ENCODE data around the gene SRPK1.

DNA sequence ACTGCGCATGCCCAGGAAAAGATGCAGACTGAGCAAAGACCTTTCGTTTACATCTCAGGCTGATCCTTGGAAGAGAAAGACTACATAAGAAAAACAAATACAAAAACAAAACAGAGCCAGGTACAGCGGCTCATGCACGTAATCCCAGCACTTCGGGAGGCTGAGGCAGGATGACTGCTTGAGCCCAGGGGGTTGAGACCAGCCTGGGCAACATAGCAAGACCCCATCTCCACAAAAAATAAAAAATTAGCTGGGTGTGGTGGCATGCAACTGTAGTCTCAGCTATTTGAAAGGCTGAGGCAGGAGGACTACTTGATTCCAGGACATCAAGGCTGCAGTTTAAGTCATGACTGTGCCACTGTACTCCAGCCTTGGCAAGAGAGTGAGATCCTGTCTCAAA, 41.7 kb downstream of the SRPK1 start:
- TF ChIP-seq POLR2AphosphoS5 (IDR thresholded peaks at IDR 0.05; ENCODE audit: borderline replicate concordance, low read depth, low read length) (no peak), EZH2 (IDR thresholded peaks at IDR 0.05) (no peak), FOXP2 (optimal IDR thresholded peaks at IDR 0.05; ENCODE audit: control extremely low read depth, extremely low read length, insufficient read depth) (no peak)

Measured in SK-N-MC (cell line).